Uterus (tissue), 2 donors: Measurements from ENCODE around the gene LAMP5.

ENCODE experiments used
- CTCF ChIP-seq, 4 experiments: fragments of 200-600 bp in 2 of 4; fragments of 450-650 bp in 2 of 4; sonication (generic) in 2 of 4; IDR thresholded peaks; one replicate each; pipeline ENCODE4 v1.5.1; 2016 to 2019; ENCODE audit warnings: antibody characterized with exemption in 4 of 4, mild to moderate bottlenecking in 2 of 4, moderate library complexity in 1 of 4
- POLR2A ChIP-seq, 2 donors: fragments of 450-650 bp; IDR thresholded peaks; one replicate each; pipeline ENCODE4 v1.6.1; 2016; ENCODE audit warnings: antibody characterized with exemption in 2 of 2, mild to moderate bottlenecking in 1 of 2, moderate library complexity in 1 of 2

- TF ChIP-seq CTCF (IDR thresholded peaks at IDR 0.05) (no peak), POLR2A (IDR thresholded peaks at IDR 0.05) (no peak)
Observed at GRCh38 chr20:9495701-9496100, 18.7 kb upstream of the LAMP5 start.
